Smooth muscle cell (in vitro differentiated cells): ENCODE results near the gene EMP2. TPM values are rescaled to one million over a fixed set of nuclear protein-coding genes. Genes with fewer than 3 reads are reported as not detected.

ENCODE experiments used
- DNase-seq: peaks from one replicate; lab custom pipeline; 2025; ENCODE audit not compliant: unreplicated experiment; lab: John Stamatoyannopoulos, UW
- H2AFZ ChIP-seq: fragments of 200-600 bp; sonication (generic); 2 replicates; pipeline ENCODE4 v1.6.0; 2016; ENCODE audit warnings: antibody characterized with exemption, low read depth, mild to moderate bottlenecking
- H3F3A ChIP-seq: fragments of 200-600 bp; sonication (generic); 2 replicates; pipeline ENCODE4 v1.6.0; 2017; ENCODE audit warnings: antibody characterized with exemption, low read depth
- H3K27ac ChIP-seq: fragments of 200-600 bp; sonication (generic); 2 replicates; pipeline ENCODE4 v1.5.1; 2016; ENCODE audit warnings: low read depth, mild to moderate bottlenecking
- H3K27me3 ChIP-seq: fragments of 200-600 bp; sonication (generic); 2 replicates; pipeline ENCODE4 v1.6.1; 2016; ENCODE audit warnings: low read depth, mild to moderate bottlenecking
- H3K36me3 ChIP-seq: fragments of 200-600 bp; sonication (generic); 2 replicates; pipeline ENCODE4 v1.5.1; 2016; ENCODE audit warnings: low read depth
- H3K4me1 ChIP-seq: fragments of 200-600 bp; sonication (generic); 2 replicates; pipeline ENCODE4 v1.5.1; 2016; ENCODE audit warnings: low read depth
- H3K4me2 ChIP-seq: fragments of 200-600 bp; sonication (generic); 2 replicates; pipeline ENCODE4 v1.6.0; 2016; ENCODE audit warnings: mild to moderate bottlenecking
- H3K4me3 ChIP-seq: fragments of 200-600 bp; sonication (generic); 2 replicates; pipeline ENCODE4 v1.5.1; 2016; ENCODE audit warnings: mild to moderate bottlenecking
- H3K79me2 ChIP-seq: fragments of 200-600 bp; sonication (generic); 2 replicates; pipeline ENCODE4 v1.6.0; 2016; ENCODE audit warnings: low read depth, mild to moderate bottlenecking
- H3K9ac ChIP-seq: fragments of 200-600 bp; sonication (generic); 2 replicates; pipeline ENCODE4 v1.6.0; 2016; ENCODE audit warnings: low read depth
- H3K9me3 ChIP-seq: fragments of 200-600 bp; sonication (generic); replicated peaks from 2 replicates; pipeline ENCODE4 v1.5.1; 2016; ENCODE audit warnings: low read depth
- H4K20me1 ChIP-seq: fragments of 200-600 bp; sonication (generic); 2 replicates; pipeline ENCODE4 v1.6.0; 2016; ENCODE audit warnings: low read depth
- WGBS: methylation state at CpG from one replicate; pipeline ENCODE4 v1.1.7; 2016; ENCODE audit warnings: low lambda C conversion rate; 5-methylcytosine and 5-hydroxymethylcytosine counted together
- polyA plus RNA-seq: library from polyadenylated mRNA; unstranded; fragments of >200 nt; fragmentation: Nextera tagmentation; extraction: Ambion mirVana; gene quantifications from 2 replicates; pipeline ENCODE4 v1.2.1, GENCODE V29; 2016
- total RNA-seq: library from RNA; depleted of rRNA; stranded (reverse); fragments of >200 nt; gene quantifications from 2 replicates; pipeline ENCODE4 v1.2.3, GENCODE V29; 2014
- TF ChIP-seq, protein P1 (sequence below): fragments of 200-600 bp; sonication (generic); IDR thresholded peaks from 2 replicates; pipeline ENCODE4 v1.5.1; 2017; ENCODE audit warnings: borderline replicate concordance, mild to moderate bottlenecking, antibody characterized with exemption; ENCODE audit not compliant: insufficient read depth, poor library complexity, severe bottlenecking

Gene EMP2
- total and polyA plus RNA-seq, 2 experiments from 2014 or later, result 3.9 to 20.7 TPM

DNA sequence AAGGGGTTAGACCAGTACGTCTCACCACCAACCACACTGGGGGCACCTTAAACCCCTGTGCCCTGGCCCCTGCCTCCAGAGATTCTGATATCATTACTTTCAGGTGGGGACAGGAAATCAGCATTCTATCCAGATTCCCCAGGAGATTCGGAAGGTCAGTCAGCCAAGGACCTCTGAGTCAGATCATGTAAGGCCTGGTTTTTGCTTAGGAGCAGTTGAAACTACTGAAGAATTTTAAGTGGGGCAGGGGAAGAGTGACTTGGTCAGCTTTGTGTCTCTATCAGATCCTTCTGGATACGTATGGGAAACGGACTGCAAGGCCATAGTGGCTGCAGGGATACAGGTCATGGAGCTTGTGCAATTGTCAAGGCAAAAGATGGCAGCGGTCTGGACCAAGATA, 9.0 kb downstream of the EMP2 start:
- no peak overlapping the region for H3K4me2 ChIP-seq
- TF ChIP-seq, protein P1, sequence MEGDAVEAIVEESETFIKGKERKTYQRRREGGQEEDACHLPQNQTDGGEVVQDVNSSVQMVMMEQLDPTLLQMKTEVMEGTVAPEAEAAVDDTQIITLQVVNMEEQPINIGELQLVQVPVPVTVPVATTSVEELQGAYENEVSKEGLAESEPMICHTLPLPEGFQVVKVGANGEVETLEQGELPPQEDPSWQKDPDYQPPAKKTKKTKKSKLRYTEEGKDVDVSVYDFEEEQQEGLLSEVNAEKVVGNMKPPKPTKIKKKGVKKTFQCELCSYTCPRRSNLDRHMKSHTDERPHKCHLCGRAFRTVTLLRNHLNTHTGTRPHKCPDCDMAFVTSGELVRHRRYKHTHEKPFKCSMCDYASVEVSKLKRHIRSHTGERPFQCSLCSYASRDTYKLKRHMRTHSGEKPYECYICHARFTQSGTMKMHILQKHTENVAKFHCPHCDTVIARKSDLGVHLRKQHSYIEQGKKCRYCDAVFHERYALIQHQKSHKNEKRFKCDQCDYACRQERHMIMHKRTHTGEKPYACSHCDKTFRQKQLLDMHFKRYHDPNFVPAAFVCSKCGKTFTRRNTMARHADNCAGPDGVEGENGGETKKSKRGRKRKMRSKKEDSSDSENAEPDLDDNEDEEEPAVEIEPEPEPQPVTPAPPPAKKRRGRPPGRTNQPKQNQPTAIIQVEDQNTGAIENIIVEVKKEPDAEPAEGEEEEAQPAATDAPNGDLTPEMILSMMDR, result no peak
- H3K9ac ChIP-seq, result no peak overlapping the region
- peaks cover 5% of the 10 kb centered on the region for H3F3A ChIP-seq
- H4K20me1 ChIP-seq, result no peaks in the 10 kb centered on the region
- H3K36me3 ChIP-seq, result no peaks in the 10 kb centered on the region
- no peak overlapping the region for H3K27ac ChIP-seq
- no peak overlapping the region for H3K4me3 ChIP-seq
- no peaks in the 10 kb centered on the region for H3K79me2 ChIP-seq
- no peak for DNase-seq
- no peaks in the 10 kb centered on the region for H3K27me3 ChIP-seq
- no peaks in the 10 kb centered on the region for H3K9me3 ChIP-seq
- H3K4me1 ChIP-seq, result no peaks in the 10 kb centered on the region
- no peak overlapping the region for H2AFZ ChIP-seq
- WGBS, result 78% methylated on average over 5 of the region's 5 CpGs

DNA sequence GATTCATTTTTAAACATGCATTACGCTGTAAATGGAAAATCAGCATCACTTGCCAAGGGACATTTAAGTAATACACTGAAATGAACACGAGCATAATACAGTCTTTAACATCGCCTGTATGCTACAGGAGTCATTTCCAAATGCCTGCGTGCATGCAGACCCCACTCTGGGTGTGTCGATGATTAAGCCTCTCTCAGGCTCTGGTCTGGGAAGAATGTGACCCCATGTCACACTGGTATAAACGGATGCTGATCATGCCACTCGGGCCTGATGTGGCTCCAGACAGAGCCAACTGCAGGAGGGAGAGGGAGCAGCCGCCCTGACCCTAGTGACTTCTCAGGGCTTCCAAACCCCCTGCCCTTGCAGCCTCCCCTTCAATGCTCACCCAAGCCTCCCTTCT, 10.8 kb downstream of the EMP2 start:
- no peak for DNase-seq
- H3K79me2 ChIP-seq, result no peaks in the 10 kb centered on the region
- no peak overlapping the region for H3K27ac ChIP-seq
- no peaks in the 10 kb centered on the region for H4K20me1 ChIP-seq
- no peak overlapping the region for H2AFZ ChIP-seq
- no peak overlapping the region for H3K9ac ChIP-seq
- H3K36me3 ChIP-seq, result no peaks in the 10 kb centered on the region
- 88% methylated on average over 8 of the region's 8 CpGs for WGBS
- no peaks in the 10 kb centered on the region for H3K9me3 ChIP-seq
- H3F3A ChIP-seq, result no peaks in the 10 kb centered on the region
- no peaks in the 10 kb centered on the region for H3K4me1 ChIP-seq
- TF ChIP-seq, protein P1, result no peak
- H3K27me3 ChIP-seq, result no peaks in the 10 kb centered on the region
- no peak overlapping the region for H3K4me3 ChIP-seq
- H3K4me2 ChIP-seq, result no peak overlapping the region

DNA sequence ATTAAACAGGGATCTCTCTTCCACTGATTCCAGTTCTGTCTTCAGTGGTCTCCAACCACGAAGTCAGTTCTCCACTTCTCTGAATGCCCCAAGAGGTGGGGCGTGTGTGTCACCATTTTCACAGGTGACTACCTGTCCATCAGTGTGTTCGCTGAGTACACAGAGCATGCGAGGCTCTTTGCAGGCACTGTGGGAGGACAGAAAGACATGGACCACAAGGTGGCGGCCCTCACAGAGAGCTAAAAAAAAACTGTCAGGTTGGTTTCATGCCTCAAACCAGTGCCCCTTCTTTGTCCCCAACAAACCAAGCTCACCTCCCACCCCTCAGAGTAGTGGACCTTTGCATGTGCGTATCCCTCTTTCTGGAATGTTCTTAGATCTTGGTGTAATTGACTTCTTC, 13.8 kb downstream of the EMP2 start:
- Histone ChIP-seq H3K4me1 (no peaks in the 10 kb centered on the region), H3K36me3 (no peaks in the 10 kb centered on the region), H4K20me1 (no peaks in the 10 kb centered on the region), H3K4me3 (no peak overlapping the region), H3F3A (no peaks in the 10 kb centered on the region), H3K27ac (no peak overlapping the region), H3K27me3 (no peaks in the 10 kb centered on the region), H2AFZ (no peak overlapping the region), H3K9me3 (no peaks in the 10 kb centered on the region), H3K4me2 (no peak overlapping the region), H3K79me2 (no peaks in the 10 kb centered on the region), H3K9ac (no peak overlapping the region)
- DNase-seq, result no peak
- TF ChIP-seq, protein P1, result no peak
- 89% methylated on average over 6 of the region's 6 CpGs for WGBS

GRCh38 chr16:10565167-10565566, 15.2 kb downstream of the EMP2 start:
- no peaks in the 10 kb centered on the region for H3K79me2 ChIP-seq
- no peaks in the 10 kb centered on the region for H4K20me1 ChIP-seq

More at GRCh38 chr16:10565167-10565566, 15.2 kb downstream of the EMP2 start:
- Histone ChIP-seq H3K27ac (no peak overlapping the region), H3K9me3 (no peaks in the 10 kb centered on the region), H3K9ac (no peak overlapping the region), H3K4me3 (no peak overlapping the region), H3K36me3 (no peaks in the 10 kb centered on the region), H3K4me1 (no peaks in the 10 kb centered on the region), H3F3A (no peaks in the 10 kb centered on the region), H3K27me3 (no peaks in the 10 kb centered on the region), H3K4me2 (no peak overlapping the region), H2AFZ (no peak overlapping the region)
- no peak for DNase-seq
- 95% methylated on average over 5 of the region's 5 CpGs for WGBS
- TF ChIP-seq, protein P1, result no peak
